Left ventricle myocardium superior (tissue), 1 donor: ENCODE measurements around the gene GLT6D1. TPM values are rescaled to one million over a fixed set of nuclear protein-coding genes. Genes with fewer than 3 reads are reported as not detected.
"Not testable (repeated sequence)": the region's sequence is repeated elsewhere in the genome, so short reads cannot be mapped to it uniquely, and the experiment has no call there.

ENCODE experiments used
- ATAC-seq: fragments of 200-7000 bp; cut with Tn5 transposase; one replicate; pipeline ENCODE4 v1.9.1; 2020; ENCODE audit warnings: mild to moderate bottlenecking, moderate library complexity
- DNase-seq: peaks from one replicate; pipeline ENCODE4 v3.0.0-alpha.2; 2020
- intact Hi-C: fragments of 100-400 bp; cut with micrococcal nuclease; formaldehyde crosslinking; loops from one replicate; pipeline ENCODE4 v1.11.0; 2022
- total RNA-seq: library from RNA; stranded (reverse); fragmentation: NEBNext Ultra II Directional; extraction: Animal tissue kit (Norgen Biotek cat#: 25700); gene quantifications from one replicate; pipeline ENCODE4 v1.2.1, GENCODE V29; 2021
- donor health status: DM: no; HTN: yes; CAD: no; lungs with severe emphysema.

Gene GLT6D1
- total RNA-seq, 1 donor from 2014 or later, result not detected

GRCh38 chr9:135641047-135641446 is 1.7 kb upstream of the GLT6D1 start:
- ATAC-seq, result no peak
- intact Hi-C loops, result no loop called here

GRCh38 chr9:135636930-135637530 is 2.3 kb downstream of the GLT6D1 start:
- not testable (repeated sequence) for ATAC-seq

More at GRCh38 chr9:135641047-135641446, 1.7 kb upstream of the GLT6D1 start:
- no peak for DNase-seq

GRCh38 chr9:135632841-135633240 is 6.5 kb downstream of the GLT6D1 start:
- intact Hi-C loops, result no loop called here
- ATAC-seq (no peak), DNase-seq (no peak)

More at GRCh38 chr9:135636930-135637530, 2.3 kb downstream of the GLT6D1 start:
- intact Hi-C loops, DNase-seq: not testable (repeated sequence)

- ATAC-seq (no peak), DNase-seq (no peak)
- intact Hi-C loops, result no loop called here
Measured at GRCh38 chr9:135624282-135624681, 15.1 kb downstream of the GLT6D1 start.

GRCh38 chr9:135622415-135623020 is 16.8 kb downstream of the GLT6D1 start:
- DNase-seq (no peak), ATAC-seq (no peak)
- intact Hi-C loops, result no loop called here

GRCh38 chr9:135620558-135620957 is 18.8 kb downstream of the GLT6D1 start:
- intact Hi-C loops, result no loop called here

GRCh38 chr9:135619599-135619886 is 19.8 kb downstream of the GLT6D1 start:
- DNase-seq (no peak), ATAC-seq (no peak)
- intact Hi-C loops, result no loop called here

More at GRCh38 chr9:135620558-135620957, 18.8 kb downstream of the GLT6D1 start:
- DNase-seq (no peak), ATAC-seq (no peak)

- ATAC-seq (no peak), DNase-seq (no peak)
- intact Hi-C loops, result no loop called here
Measured at GRCh38 chr9:135618866-135619598, 20.3 kb downstream of the GLT6D1 start.

- ATAC-seq (no peak), DNase-seq (no peak)
- intact Hi-C loops, result no loop called here
Measured at GRCh38 chr9:135617991-135618411, 21.3 kb downstream of the GLT6D1 start.

GRCh38 chr9:135617538-135617900 is 21.8 kb downstream of the GLT6D1 start:
- ATAC-seq, result no peak
- intact Hi-C loops, result no loop called here
- DNase-seq, result no peak

- no peak for ATAC-seq
- intact Hi-C loops, result no loop called here
- DNase-seq, result no peak
Measured at GRCh38 chr9:135616619-135617537, 22.5 kb downstream of the GLT6D1 start.

- ATAC-seq, result no peak
- intact Hi-C loops, result no loop called here
- DNase-seq, result no peak
Measured at GRCh38 chr9:135615666-135616618, 23.4 kb downstream of the GLT6D1 start.

- DNase-seq (no peak), ATAC-seq (no peak)
- intact Hi-C loops, result no loop called here
Measured at GRCh38 chr9:135614821-135615665, 24.3 kb downstream of the GLT6D1 start.

GRCh38 chr9:135613946-135614805 is 25.2 kb downstream of the GLT6D1 start:
- ATAC-seq (no peak), DNase-seq (no peak)
- intact Hi-C loops, result no loop called here

- DNase-seq (no peak), ATAC-seq (no peak)
- intact Hi-C loops, result no loop called here
Measured at GRCh38 chr9:135612981-135613910, 26.1 kb downstream of the GLT6D1 start.

GRCh38 chr9:135612437-135612836 is 26.9 kb downstream of the GLT6D1 start:
- ATAC-seq (no peak), DNase-seq (no peak)
- intact Hi-C loops, result no loop called here
